T follicular helper cell (primary cell): ENCODE data around the gene DNAJC11.

Source experiments
- DNase-seq: peaks from one replicate; pipeline ENCODE4 v3.0.0-alpha.2; 2020; ENCODE audit warnings: low read depth

DNAJC11 gene

DNA sequence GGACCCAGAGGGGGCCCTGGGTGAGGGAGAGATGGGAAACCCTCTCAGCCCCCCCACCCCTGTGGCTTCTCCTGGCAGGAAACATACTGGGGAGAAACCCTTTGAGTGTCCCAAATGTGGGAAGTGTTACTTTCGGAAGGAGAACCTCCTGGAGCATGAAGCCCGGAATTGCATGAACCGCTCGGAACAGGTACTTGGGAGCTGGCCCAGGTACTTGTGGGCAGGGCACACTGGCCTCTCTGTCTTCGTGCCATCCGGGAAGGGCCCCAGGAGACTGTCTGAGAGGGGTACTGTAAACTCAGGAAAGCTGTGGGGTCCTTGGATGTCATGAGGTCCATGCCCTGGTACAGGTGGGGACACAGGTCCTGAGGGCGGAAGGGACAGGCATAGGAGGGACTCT is 115.8 kb downstream of the DNAJC11 start:
- DNase-seq, result no peak

DNA sequence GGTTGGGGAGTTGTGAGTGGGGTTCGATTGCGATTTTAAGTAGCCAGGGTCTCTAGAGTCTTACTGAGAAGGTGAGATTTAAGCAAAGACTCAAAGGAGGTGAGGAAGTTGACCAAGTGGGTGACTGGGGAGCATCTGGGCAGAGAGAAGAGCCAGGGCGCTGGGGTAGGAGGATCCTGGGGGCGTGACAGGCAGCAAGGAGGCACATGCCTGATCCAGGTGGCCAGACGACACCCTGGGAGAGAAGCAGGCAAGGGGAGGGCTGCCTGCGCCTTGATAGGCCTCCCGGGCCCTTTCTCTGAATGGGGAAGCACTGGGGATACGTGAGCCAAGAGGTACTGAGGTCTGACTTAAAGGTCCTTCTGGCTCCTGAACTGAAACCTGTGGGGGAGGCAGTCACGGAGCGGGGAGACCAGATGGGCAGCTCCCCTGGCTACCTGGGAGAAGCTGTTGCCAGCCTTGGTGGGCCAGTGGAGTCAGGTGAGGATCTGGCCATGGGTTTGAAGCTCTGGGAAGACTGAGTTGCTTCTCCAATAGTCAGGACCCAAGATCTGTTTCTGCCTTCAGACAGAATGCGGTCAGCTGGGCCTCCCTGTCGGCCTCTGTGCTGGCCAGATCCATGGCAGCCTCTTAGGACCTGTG is 116.4 kb downstream of the DNAJC11 start:
- DNase-seq, result no peak
